OCI-LY3 (cell line): ENCODE results near the gene ACAP2.

Experiments
- H2AFZ ChIP-seq: fragments of 200-600, 300-600 bp; shearing (Covaris generic); 2 replicates; pipeline ENCODE4 v1.6.0; 2014; ENCODE audit warnings: antibody characterized with exemption, low read depth, low read length
- H3K27ac ChIP-seq: fragments of 200-600, 300-600 bp; sonication (generic); 2 replicates; pipeline ENCODE4 v1.5.1; 2014; ENCODE audit warnings: mild to moderate bottlenecking, low read length, moderate library complexity, mixed read lengths
- H3K27me3 ChIP-seq: fragments of 200-600, 300-600 bp; sonication (generic); 2 replicates; pipeline ENCODE4 v1.6.1; 2014; ENCODE audit warnings: low read depth, low read length, mixed read lengths
- H3K36me3 ChIP-seq: fragments of 200-600, 300-600 bp; sonication (generic); replicated peaks from 2 replicates; pipeline ENCODE3; 2014; ENCODE audit warnings: low read depth, low read length, mixed read lengths
- H3K4me1 ChIP-seq: fragments of 300-600, 200-600 bp; sonication (generic); 2 replicates; pipeline ENCODE4 v1.6.1; 2014; ENCODE audit warnings: low read length, mixed read lengths
- H3K4me2 ChIP-seq: fragments of 200-600, 300-600 bp; sonication (generic); 2 replicates; pipeline ENCODE4 v1.6.1; 2014; ENCODE audit warnings: low read length, mixed read lengths
- H3K4me3 ChIP-seq: fragments of 300-600, 200-600 bp; sonication (generic); 2 replicates; pipeline ENCODE4 v1.5.1; 2014; ENCODE audit warnings: antibody characterized with exemption, mild to moderate bottlenecking, low read length, moderate library complexity
- H3K79me2 ChIP-seq: fragments of 300-600, 200-600 bp; shearing (Covaris generic); 2 replicates; pipeline ENCODE4 v1.6.1; 2014; ENCODE audit warnings: mild to moderate bottlenecking, low read length, mixed read lengths
- H3K9ac ChIP-seq: fragments of 300-600, 200-600 bp; shearing (Covaris generic); 2 replicates; pipeline ENCODE4 v1.6.0; 2014; ENCODE audit warnings: mild to moderate bottlenecking, low read length, moderate library complexity
- H3K9me3 ChIP-seq: fragments of 200-600, 300-600 bp; shearing (Covaris generic); 2 replicates; pipeline ENCODE4 v1.6.1; 2014; ENCODE audit warnings: low read length, mixed read lengths; ENCODE audit not compliant: insufficient read depth
- H4K20me1 ChIP-seq: fragments of 200-600, 300-600 bp; sonication (generic); 2 replicates; pipeline ENCODE4 v1.6.1; 2016; ENCODE audit warnings: low read length, mixed read lengths; ENCODE audit not compliant: insufficient read depth
- CTCF ChIP-seq: fragments of 200-600, 300-600 bp; sonication (generic); IDR thresholded peaks from 2 replicates; pipeline ENCODE4 v1.5.1; 2014; ENCODE audit warnings: antibody characterized with exemption, low read length, low read depth
- EZH2phosphoT487 ChIP-seq: fragments of 200-600 bp; shearing (Covaris generic); IDR thresholded peaks from 2 replicates; pipeline ENCODE4 v1.6.1; 2018; ENCODE audit warnings: antibody characterized with exemption, mixed run types, low read depth

The ACAP2 gene

DNA sequence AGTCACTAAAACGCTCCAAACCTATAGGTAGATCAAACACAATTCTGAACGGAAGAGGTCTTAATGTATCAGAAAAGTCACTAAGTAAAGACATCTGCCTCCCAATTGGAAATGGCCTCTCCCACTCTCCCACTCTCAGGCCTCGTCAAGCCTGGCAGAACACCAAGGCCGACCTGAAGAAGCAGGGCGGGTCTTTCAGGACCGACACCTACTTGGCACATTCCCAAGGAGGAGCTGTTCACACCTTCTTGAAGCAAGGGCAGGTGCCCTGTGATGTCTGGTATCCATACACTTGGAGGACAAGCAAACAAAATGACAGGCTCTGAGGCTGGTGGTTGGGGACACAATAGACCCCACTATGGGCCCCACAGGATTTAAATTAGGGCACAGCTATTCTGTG is 201.9 kb downstream of the ACAP2 start:
- H3K4me3 ChIP-seq, result no peak overlapping the region
- peaks cover 8% of the 10 kb centered on the region for H3K36me3 ChIP-seq
- no peaks in the 10 kb centered on the region for H3K9me3 ChIP-seq
- H3K27me3 ChIP-seq, result no peaks in the 10 kb centered on the region
- H3K79me2 ChIP-seq, result no peaks in the 10 kb centered on the region
- no peaks in the 10 kb centered on the region for H3K4me1 ChIP-seq
- no peak overlapping the region for H2AFZ ChIP-seq
- TF ChIP-seq CTCF, result no peak
- TF ChIP-seq EZH2phosphoT487, result no peak
- H3K4me2 ChIP-seq, result no peak overlapping the region
- H3K27ac ChIP-seq, result no peak overlapping the region
- no peaks in the 10 kb centered on the region for H4K20me1 ChIP-seq
- H3K9ac ChIP-seq, result no peak overlapping the region

GRCh38 chr3:195240171-195240701 is 202.6 kb downstream of the ACAP2 start:
- H3K4me1 ChIP-seq, result no peaks in the 10 kb centered on the region
- H3K4me3 ChIP-seq, result no peak overlapping the region
- no peak overlapping the region for H3K9ac ChIP-seq
- H3K36me3 ChIP-seq, result peaks cover 8% of the 10 kb centered on the region
- no peak for TF ChIP-seq CTCF
- no peaks in the 10 kb centered on the region for H3K79me2 ChIP-seq
- no peaks in the 10 kb centered on the region for H3K9me3 ChIP-seq
- no peaks in the 10 kb centered on the region for H3K27me3 ChIP-seq
- H3K4me2 ChIP-seq, result no peak overlapping the region
- H2AFZ ChIP-seq, result no peak overlapping the region
- H3K27ac ChIP-seq, result no peak overlapping the region
- no peaks in the 10 kb centered on the region for H4K20me1 ChIP-seq

DNA sequence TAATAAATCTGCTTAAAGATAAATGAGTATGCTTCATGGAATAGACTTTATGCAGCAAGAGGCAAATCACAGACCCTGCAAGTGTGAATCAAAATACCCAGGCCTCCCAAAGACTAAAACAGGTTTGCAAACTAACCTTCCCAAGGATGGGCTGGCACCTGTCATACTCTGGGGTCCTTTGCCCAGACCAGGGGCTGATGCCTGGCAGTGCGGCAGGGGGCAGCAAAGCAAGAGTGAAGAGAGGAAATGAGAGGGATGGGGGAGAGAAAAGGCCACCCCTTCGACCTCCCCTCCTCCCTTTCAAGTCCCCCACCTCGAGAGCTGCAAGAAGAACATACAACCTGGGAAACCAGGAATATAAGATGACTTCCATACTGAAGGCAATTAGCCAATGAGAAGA is 203.7 kb downstream of the ACAP2 start:
- Histone ChIP-seq H3K9ac (no peak overlapping the region), H3K4me2 (no peak overlapping the region), H3K79me2 (no peaks in the 10 kb centered on the region), H3K27me3 (no peaks in the 10 kb centered on the region), H3K4me1 (no peaks in the 10 kb centered on the region), H3K36me3 (peaks cover 8% of the 10 kb centered on the region), H4K20me1 (no peaks in the 10 kb centered on the region), H3K27ac (no peak overlapping the region), H3K4me3 (no peak overlapping the region), H2AFZ (no peak overlapping the region), H3K9me3 (no peaks in the 10 kb centered on the region)
- no peak for TF ChIP-seq EZH2phosphoT487
- TF ChIP-seq CTCF, result no peak

DNA sequence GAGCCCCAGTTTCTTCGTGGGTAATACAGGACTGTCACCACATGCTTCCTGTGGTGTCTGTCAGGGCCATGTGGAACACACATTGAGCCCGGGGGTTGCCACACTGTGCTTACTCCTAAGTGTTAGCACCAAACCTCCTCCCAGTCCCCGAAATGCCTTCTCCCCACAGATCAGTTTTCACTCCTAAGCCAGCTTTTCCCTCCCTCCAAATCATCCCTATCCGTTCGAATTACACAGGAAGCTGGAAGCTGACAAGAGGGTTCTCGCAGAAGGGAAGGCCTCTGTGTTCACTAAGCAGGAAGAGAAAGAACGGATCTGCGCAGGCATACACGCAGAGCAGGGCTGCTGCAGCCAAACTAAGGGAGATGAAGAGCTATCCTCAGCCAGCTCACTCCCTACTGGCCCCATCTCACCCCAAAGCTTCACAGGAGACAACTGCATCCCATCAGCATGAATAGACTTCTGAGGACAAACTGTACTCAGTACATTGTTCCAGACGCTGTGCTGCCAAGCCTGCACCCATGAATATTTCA is 204.2 kb downstream of the ACAP2 start:
- Histone ChIP-seq H3K9ac (no peak overlapping the region), H3K27ac (no peak overlapping the region), H3K79me2 (no peaks in the 10 kb centered on the region), H3K9me3 (no peaks in the 10 kb centered on the region), H3K4me2 (no peak overlapping the region), H4K20me1 (no peaks in the 10 kb centered on the region), H3K36me3 (peaks cover 8% of the 10 kb centered on the region), H2AFZ (no peak overlapping the region), H3K27me3 (no peaks in the 10 kb centered on the region), H3K4me3 (no peak overlapping the region), H3K4me1 (no peaks in the 10 kb centered on the region)
- TF ChIP-seq EZH2phosphoT487 (no peak), CTCF (no peak)
